Activated CD4-positive, CD25-positive, alpha-beta regulatory T cell treated with anti-CD3 and anti-CD28 coated beads, Interleukin-2, amount 50 U/mL, for 24 hours (primary cell): ENCODE measurements around the gene SYTL2.
"Not testable (repeated sequence)": the region's sequence is repeated elsewhere in the genome, so short reads cannot be mapped to it uniquely, and the experiment has no call there.

Source experiments
- ATAC-seq, 2 donors: fragments of 150-1000 bp; cut with Tn5 transposase; one replicate each; pipeline ENCODE4 v1.10.0; 2021; ENCODE audit warnings: mild to moderate bottlenecking in 1 of 2, moderate library complexity in 1 of 2

The SYTL2 gene

GRCh38 chr11:85795712-85796487, 15.0 kb downstream of the SYTL2 start:
- no peak for ATAC-seq

- ATAC-seq = no peak
These were observed 19.4 kb downstream of the SYTL2 start for GRCh38 chr11:85791409-85791990.

GRCh38 chr11:85787809-85788760, 22.9 kb downstream of the SYTL2 start:
- ATAC-seq = peak; percentile 32 to 48

- ATAC-seq = no peak
These were observed 23.8 kb downstream of the SYTL2 start for GRCh38 chr11:85787168-85787567.

- no peak for ATAC-seq
These were observed 26.3 kb downstream of the SYTL2 start for GRCh38 chr11:85784480-85785265.

- no peak for ATAC-seq
These were observed 27.2 kb downstream of the SYTL2 start for GRCh38 chr11:85783758-85784157.

- peak; percentile 36 to 67 for ATAC-seq
These were observed 30.0 kb downstream of the SYTL2 start for GRCh38 chr11:85780780-85781517.

GRCh38 chr11:85779956-85780640, 30.8 kb downstream of the SYTL2 start:
- no peak for ATAC-seq

GRCh38 chr11:85777603-85777972, 33.4 kb downstream of the SYTL2 start:
- ATAC-seq = not testable (repeated sequence)

GRCh38 chr11:85776951-85777602, 33.9 kb downstream of the SYTL2 start:
- ATAC-seq = no peak

- no peak for ATAC-seq
These were observed 36.5 kb downstream of the SYTL2 start for GRCh38 chr11:85774256-85775101.

- no peak for ATAC-seq
These were observed 38.2 kb downstream of the SYTL2 start for GRCh38 chr11:85772695-85773094.

GRCh38 chr11:85771568-85771967, 39.4 kb downstream of the SYTL2 start:
- ATAC-seq = no peak

GRCh38 chr11:85769771-85770170, 41.2 kb downstream of the SYTL2 start:
- ATAC-seq = no peak

- no peak for ATAC-seq
These were observed 42.3 kb downstream of the SYTL2 start for GRCh38 chr11:85768473-85769146.

- no peak for ATAC-seq
These were observed 43.5 kb downstream of the SYTL2 start for GRCh38 chr11:85767246-85767945.

- no peak for ATAC-seq
These were observed 44.2 kb downstream of the SYTL2 start for GRCh38 chr11:85766721-85767161.

- ATAC-seq = no peak
These were observed 46.1 kb downstream of the SYTL2 start for GRCh38 chr11:85764796-85765195.
